GM21825 (cell line): ENCODE data around the gene COBL.

Experiments
- ATAC-seq: cut with Tn5 transposase; IDR thresholded peaks from one replicate; pipeline ENCODE4 v1.9.1; 2021; ENCODE audit warnings: mild to moderate bottlenecking, moderate library complexity; ENCODE audit not compliant: unreplicated experiment

Gene COBL

DNA sequence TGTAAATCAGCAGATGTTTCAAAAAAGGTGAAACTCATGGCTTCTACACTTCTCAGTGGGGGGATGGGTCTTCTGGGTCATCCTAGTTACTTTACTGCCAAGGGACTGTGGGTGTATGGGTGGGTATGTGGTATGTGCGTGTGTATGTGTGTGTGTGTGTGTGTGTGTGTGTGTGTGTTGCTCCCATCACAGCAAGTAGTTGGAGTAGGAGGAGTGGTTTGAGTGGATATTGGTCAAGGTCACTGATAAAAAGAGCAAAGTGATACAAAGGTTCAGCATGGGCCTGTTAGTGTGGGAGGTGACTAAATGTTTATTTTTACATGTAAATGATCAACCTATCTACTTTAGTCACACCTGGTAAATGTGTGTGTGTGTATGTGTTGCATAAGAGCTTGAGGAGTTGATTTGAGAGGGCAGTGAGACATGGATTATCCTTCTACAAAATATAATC is 11.8 kb upstream of the COBL start:
- no peak for ATAC-seq

GRCh38 chr7:51327287-51327717 is 10.7 kb upstream of the COBL start:
- ATAC-seq = no peak

DNA sequence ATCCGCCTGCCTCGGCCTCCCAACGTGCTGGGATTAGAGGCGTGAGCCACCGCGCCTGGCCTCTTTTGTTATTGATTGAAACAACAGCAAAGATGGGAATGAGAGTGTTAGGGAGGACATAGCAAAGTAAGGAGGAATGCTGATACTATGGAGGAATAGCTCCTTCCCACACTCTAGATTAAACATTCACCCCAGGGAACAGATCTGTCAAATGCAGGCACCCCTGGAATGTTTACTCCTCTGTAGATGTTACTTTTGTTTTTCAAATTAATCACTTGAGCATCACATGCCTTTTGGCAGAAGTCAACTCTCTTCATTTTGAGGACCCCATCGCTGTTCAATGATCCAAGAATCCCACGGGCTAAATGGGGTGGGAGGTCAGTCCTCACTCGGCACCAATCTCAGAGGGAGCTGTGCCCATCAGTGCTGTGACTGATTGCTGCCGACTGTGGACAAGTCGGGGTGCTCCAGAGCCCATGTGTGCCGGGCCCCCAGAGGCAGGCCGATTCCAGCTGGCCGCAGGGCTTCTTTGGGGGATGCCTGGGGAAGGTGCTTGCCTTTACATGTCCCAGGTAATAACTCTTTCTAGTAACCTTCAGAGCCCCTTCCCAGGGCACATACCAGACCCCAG is 10.2 kb upstream of the COBL start:
- no peak for ATAC-seq

DNA sequence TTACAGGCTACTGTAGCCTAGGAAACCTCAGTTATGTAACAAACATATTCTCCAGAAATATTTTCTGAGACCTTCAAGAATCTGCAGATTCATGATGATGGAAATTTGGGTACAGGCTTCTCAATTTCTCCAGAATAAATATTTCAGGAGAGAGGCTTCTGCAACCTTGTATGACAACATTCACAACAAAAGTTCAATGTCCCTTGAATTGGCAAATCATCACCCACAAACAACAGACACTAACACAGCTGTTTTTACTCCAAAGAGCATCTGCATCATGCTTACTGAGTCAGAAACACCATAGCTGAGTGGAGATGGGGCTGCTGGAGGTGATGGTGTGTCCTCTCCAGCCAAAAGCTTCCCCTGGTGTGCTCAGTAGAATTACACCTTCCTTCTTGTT is 9.3 kb upstream of the COBL start:
- no peak for ATAC-seq

DNA sequence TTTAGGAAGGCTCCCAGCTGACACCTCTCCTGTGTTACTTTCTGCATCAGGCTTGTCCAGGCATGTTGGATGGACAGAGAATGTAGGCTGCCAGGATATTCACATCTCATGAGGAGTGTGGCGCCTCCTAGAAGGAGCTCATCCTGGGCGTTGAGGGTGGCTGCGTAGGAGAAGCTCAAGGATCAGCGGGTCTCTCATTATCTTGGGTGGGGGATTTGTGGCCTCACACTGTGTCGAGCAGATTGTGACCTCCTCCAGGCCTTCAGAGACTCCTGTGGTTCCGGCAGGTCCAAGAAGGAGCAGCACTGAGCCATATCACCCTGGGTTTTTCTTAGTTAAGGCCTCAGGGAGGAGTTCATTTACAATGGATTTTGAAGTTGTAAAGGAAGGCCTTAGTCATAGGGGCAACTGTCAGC is 8.7 kb upstream of the COBL start:
- no peak for ATAC-seq

- ATAC-seq = no peak
These were observed 7.7 kb upstream of the COBL start for GRCh38 chr7:51324206-51324898.

GRCh38 chr7:51321961-51322515 is 5.4 kb upstream of the COBL start:
- no peak for ATAC-seq

DNA sequence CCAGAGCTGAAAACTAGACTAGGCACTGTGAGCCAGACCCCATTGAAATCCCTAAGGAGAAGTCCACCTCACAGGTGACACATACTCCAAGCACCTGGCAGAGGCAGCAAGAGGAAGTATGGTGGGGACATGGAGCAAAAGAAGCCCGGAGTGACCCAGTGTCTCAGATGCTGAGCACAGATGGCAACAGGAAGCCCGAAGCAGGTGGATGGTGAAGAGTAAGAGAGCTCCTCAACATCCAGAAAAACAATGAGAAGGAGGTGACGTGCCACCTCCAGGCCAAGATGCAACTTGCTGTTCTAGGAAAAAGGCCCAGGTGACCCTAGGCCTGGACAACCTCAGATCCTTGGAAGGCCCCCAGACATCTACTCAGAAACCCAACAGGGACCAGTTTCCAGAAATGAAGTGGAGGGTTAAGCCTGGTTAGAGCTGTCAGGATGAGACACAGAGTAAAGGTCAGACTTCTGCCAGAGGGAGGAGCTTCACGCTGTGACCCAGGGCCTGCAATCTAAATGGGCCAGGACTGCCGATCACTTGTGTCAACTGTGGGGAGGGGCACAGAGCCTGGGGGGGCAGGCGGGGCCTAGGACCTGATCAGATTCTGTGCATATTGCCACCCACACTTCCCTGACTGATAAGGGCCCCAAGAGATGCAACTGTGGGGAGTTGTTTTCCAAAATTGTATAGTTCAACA is 2.4 kb upstream of the COBL start:
- no peak for ATAC-seq

GRCh38 chr7:51318001-51318400 is 1.4 kb upstream of the COBL start:
- ATAC-seq = no peak

GRCh38 chr7:51317582-51317910 is 937 bp upstream of the COBL start:
- ATAC-seq = no peak

DNA sequence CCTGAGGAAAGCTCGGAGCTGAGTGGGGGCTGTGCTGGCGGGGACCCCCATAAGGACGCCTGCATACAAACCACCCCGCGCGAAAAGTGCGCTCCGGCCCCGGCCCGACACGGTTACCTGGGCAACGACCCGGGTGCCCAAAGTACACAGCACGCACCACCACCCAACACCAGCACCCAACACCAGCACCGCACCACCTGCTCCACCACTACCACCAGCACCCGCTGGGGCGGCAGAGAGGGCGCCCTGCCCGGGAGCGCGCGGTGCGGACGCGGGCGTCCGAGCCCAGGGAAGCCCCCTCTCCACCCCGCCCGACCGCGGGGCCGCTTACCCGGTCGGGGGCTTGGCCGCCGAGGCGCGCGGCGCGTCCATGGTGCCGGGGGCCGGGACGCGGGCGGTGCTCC is 345 bp downstream of the COBL start:
- ATAC-seq = no peak

- ATAC-seq = no peak
These were observed 982 bp downstream of the COBL start for GRCh38 chr7:51315393-51316261.

- no peak for ATAC-seq
These were observed 1.9 kb downstream of the COBL start for GRCh38 chr7:51314726-51315125.

- no peak for ATAC-seq
These were observed 2.7 kb downstream of the COBL start for GRCh38 chr7:51313738-51314425.

DNA sequence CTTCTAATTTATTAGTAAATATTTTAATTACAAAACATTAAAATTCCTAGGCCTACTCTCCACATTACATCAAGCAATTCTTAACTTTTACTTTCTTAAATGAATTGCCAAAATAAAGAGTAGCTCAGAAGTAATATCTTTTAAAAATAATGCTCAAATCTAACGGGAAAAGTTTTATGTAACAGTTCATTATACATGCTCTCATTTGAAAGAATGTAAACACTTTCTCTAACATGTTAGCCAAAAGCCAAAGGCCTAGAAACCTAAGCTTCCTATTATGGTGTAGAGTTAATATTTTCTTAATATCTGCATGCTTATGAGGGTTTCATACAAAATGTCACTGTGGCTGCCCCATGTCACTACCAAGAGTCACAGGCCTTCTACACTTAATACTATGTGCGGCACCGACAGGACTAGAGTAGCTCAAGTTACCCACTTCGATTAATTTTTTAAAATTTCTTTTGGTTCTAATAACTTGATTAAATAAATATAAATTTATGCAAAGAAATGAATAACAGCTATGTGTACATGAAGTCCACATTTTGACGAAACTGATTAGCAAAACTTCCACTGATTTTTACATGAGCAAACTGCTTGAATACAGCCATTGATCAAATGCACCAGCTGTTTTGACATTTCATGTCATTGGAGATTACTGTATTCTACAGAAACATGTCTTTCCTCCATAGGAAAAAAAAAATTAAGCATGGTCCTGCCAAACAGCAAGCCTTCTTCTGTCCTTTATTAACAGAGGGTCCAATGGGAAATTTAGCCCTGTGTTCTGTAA is 3.5 kb downstream of the COBL start:
- no peak for ATAC-seq

GRCh38 chr7:51311166-51311565 is 5.4 kb downstream of the COBL start:
- ATAC-seq = no peak

GRCh38 chr7:51310131-51310583 is 6.5 kb downstream of the COBL start:
- no peak for ATAC-seq

- no peak for ATAC-seq
These were observed 7.1 kb downstream of the COBL start for GRCh38 chr7:51309361-51310130.

DNA sequence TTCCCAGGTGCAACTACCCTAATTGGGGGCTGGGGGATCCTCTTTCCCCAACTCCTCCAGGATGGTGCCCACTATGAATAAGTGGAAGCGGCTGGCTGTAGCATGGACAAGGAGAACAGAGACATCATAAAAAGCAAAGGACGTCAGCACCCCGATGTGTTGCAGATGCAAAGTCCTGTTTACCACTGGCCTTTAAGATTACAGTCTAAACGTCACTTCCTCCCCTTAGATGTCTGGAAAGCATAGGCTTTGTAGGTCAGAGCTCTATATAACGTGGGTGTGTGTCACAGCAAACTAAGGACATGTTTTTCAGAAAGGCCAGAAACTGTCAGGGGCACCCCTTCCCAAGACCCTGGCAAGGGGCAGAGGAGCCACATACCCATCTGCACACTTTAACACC is 7.9 kb downstream of the COBL start:
- ATAC-seq = no peak
